Stimulated activated naive CD8-positive, alpha-beta T cell treated with anti-CD3 and anti-CD28 coated beads, Interleukin-15, Interleukin-2, amounts not matched to agents 100 ng/mL and 50 ng/mL, for 24 hours (primary cell): ENCODE results near the gene NFATC2.

ENCODE experiments used
- H3K27ac Mint-ChIP-seq: one replicate; pipeline ENCODE4 v1.8.0; 2021; ENCODE audit warnings: mild to moderate bottlenecking, mixed read lengths
- H3K27me3 Mint-ChIP-seq: one replicate; pipeline ENCODE4 v1.8.0; 2021; ENCODE audit warnings: mixed read lengths
- H3K36me3 Mint-ChIP-seq: one replicate; pipeline ENCODE4 v1.8.0; 2021; ENCODE audit warnings: low read depth, mixed read lengths
- H3K4me1 Mint-ChIP-seq: one replicate; pipeline ENCODE4 v1.8.0; 2021; ENCODE audit warnings: low read depth, mixed read lengths
- H3K4me3 Mint-ChIP-seq: one replicate; pipeline ENCODE4 v1.8.0; 2021; ENCODE audit warnings: mild to moderate bottlenecking, mixed read lengths
- H3K9me3 Mint-ChIP-seq: one replicate; pipeline ENCODE4 v1.8.0; 2021; ENCODE audit warnings: mixed read lengths

NFATC2 gene

GRCh38 chr20:51492167-51493092, 50.1 kb downstream of the NFATC2 start:
- peaks cover 70% of the 10 kb centered on the region for H3K36me3 Mint-ChIP-seq
- H3K9me3 Mint-ChIP-seq = no peaks in the 10 kb centered on the region
- H3K27me3 Mint-ChIP-seq = no peaks in the 10 kb centered on the region
- peaks cover 93% of the 10 kb centered on the region for H3K4me1 Mint-ChIP-seq
- H3K27ac Mint-ChIP-seq = peak overlapping the region; percentile 95
- peak overlapping the region; percentile 23 for H3K4me3 Mint-ChIP-seq

GRCh38 chr20:51491393-51491792, 51.1 kb downstream of the NFATC2 start:
- H3K27me3 Mint-ChIP-seq = no peaks in the 10 kb centered on the region
- no peaks in the 10 kb centered on the region for H3K9me3 Mint-ChIP-seq
- H3K36me3 Mint-ChIP-seq = peaks cover 69% of the 10 kb centered on the region
- H3K27ac Mint-ChIP-seq = peak overlapping the region; percentile 22
- peaks cover 90% of the 10 kb centered on the region for H3K4me1 Mint-ChIP-seq
- no peak overlapping the region for H3K4me3 Mint-ChIP-seq

- H3K36me3 Mint-ChIP-seq = peaks cover 75% of the 10 kb centered on the region
- no peaks in the 10 kb centered on the region for H3K9me3 Mint-ChIP-seq
- H3K27ac Mint-ChIP-seq = peak overlapping the region; percentile 52
- no peaks in the 10 kb centered on the region for H3K27me3 Mint-ChIP-seq
- H3K4me1 Mint-ChIP-seq = peaks cover 90% of the 10 kb centered on the region
- no peak overlapping the region for H3K4me3 Mint-ChIP-seq
Observed at GRCh38 chr20:51490635-51491034, 51.9 kb downstream of the NFATC2 start.

DNA sequence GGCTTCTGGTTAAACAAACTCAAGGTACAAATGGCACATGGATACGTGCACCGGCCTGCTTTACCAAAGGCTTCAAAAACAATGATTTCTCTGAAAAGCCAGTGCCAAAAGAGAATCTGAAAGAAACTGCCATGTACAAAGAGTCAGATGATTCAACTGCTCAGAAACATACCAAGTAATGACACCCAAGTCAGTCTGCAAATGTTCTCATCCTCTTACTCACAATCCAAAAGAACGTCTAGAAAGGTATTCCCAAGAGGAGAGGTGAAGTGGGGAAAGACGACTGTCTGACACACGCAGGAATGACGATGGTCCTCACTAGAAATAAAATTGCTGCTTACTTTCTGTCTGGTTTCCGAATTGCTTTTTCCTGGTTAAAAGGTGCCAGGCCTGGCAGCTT, 52.9 kb downstream of the NFATC2 start:
- no peaks in the 10 kb centered on the region for H3K27me3 Mint-ChIP-seq
- H3K4me3 Mint-ChIP-seq = no peak overlapping the region
- H3K9me3 Mint-ChIP-seq = no peaks in the 10 kb centered on the region
- peaks cover 90% of the 10 kb centered on the region for H3K4me1 Mint-ChIP-seq
- H3K36me3 Mint-ChIP-seq = peaks cover 82% of the 10 kb centered on the region
- no peak overlapping the region for H3K27ac Mint-ChIP-seq

GRCh38 chr20:51488331-51488730, 54.2 kb downstream of the NFATC2 start:
- no peak overlapping the region for H3K4me3 Mint-ChIP-seq
- no peaks in the 10 kb centered on the region for H3K9me3 Mint-ChIP-seq
- peaks cover 87% of the 10 kb centered on the region for H3K36me3 Mint-ChIP-seq
- no peaks in the 10 kb centered on the region for H3K27me3 Mint-ChIP-seq
- H3K27ac Mint-ChIP-seq = peak overlapping the region; percentile 80
- H3K4me1 Mint-ChIP-seq = peaks cover 90% of the 10 kb centered on the region

- peaks cover 86% of the 10 kb centered on the region for H3K36me3 Mint-ChIP-seq
- H3K27ac Mint-ChIP-seq = peak overlapping the region; percentile 80
- H3K4me3 Mint-ChIP-seq = peak overlapping the region; percentile 28
- H3K4me1 Mint-ChIP-seq = peaks cover 89% of the 10 kb centered on the region
- no peaks in the 10 kb centered on the region for H3K9me3 Mint-ChIP-seq
- no peaks in the 10 kb centered on the region for H3K27me3 Mint-ChIP-seq
Observed at GRCh38 chr20:51487565-51488268, 54.8 kb downstream of the NFATC2 start.

DNA sequence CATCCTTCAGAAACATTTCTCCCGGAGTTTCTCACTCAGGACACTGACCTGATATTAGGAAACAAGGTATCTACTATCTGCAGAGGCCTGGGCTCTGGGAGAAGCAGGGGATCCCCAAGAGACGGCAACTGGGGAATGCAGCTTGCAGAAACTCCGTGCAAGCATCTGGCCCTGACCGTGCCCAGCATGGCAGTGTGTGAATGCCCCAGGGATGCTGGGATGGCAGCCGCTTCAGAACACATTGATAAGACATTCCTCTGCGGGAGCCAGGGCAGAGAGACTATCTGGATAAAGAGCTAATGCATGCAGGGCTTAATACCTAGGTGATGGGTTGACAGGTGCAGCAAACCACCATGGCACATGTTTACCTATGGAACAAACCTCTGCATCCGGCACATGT, 55.4 kb downstream of the NFATC2 start:
- no peaks in the 10 kb centered on the region for H3K9me3 Mint-ChIP-seq
- no peaks in the 10 kb centered on the region for H3K27me3 Mint-ChIP-seq
- H3K4me3 Mint-ChIP-seq = no peak overlapping the region
- H3K27ac Mint-ChIP-seq = no peak overlapping the region
- peaks cover 90% of the 10 kb centered on the region for H3K4me1 Mint-ChIP-seq
- peaks cover 87% of the 10 kb centered on the region for H3K36me3 Mint-ChIP-seq

GRCh38 chr20:51486197-51487005, 56.1 kb downstream of the NFATC2 start:
- H3K4me1 Mint-ChIP-seq = peaks cover 92% of the 10 kb centered on the region
- no peaks in the 10 kb centered on the region for H3K9me3 Mint-ChIP-seq
- peak overlapping the region; percentile 12 for H3K27ac Mint-ChIP-seq
- H3K27me3 Mint-ChIP-seq = no peaks in the 10 kb centered on the region
- no peak overlapping the region for H3K4me3 Mint-ChIP-seq
- H3K36me3 Mint-ChIP-seq = peaks cover 81% of the 10 kb centered on the region

DNA sequence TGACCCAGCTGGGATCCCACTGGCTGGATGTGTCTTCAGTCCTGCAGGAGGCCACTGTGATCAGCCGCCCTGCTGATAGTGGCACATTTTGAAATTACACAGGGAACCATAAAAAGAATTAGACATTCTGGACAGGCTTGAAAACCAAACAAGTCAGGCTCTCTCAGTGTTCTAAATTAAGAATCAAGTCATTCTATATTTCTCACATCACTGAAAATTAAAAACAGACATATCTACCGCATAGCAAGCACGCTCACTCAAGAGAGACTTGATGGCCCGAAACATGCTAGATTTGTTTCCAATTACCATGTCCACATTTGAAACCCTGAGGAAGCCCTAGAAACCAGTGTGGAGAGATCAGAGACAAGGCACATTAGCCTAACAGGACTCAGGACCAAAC, 57.7 kb downstream of the NFATC2 start:
- H3K27ac Mint-ChIP-seq = no peak overlapping the region
- H3K27me3 Mint-ChIP-seq = no peaks in the 10 kb centered on the region
- H3K36me3 Mint-ChIP-seq = peaks cover 67% of the 10 kb centered on the region
- no peaks in the 10 kb centered on the region for H3K9me3 Mint-ChIP-seq
- H3K4me1 Mint-ChIP-seq = peaks cover 93% of the 10 kb centered on the region
- H3K4me3 Mint-ChIP-seq = no peak overlapping the region

DNA sequence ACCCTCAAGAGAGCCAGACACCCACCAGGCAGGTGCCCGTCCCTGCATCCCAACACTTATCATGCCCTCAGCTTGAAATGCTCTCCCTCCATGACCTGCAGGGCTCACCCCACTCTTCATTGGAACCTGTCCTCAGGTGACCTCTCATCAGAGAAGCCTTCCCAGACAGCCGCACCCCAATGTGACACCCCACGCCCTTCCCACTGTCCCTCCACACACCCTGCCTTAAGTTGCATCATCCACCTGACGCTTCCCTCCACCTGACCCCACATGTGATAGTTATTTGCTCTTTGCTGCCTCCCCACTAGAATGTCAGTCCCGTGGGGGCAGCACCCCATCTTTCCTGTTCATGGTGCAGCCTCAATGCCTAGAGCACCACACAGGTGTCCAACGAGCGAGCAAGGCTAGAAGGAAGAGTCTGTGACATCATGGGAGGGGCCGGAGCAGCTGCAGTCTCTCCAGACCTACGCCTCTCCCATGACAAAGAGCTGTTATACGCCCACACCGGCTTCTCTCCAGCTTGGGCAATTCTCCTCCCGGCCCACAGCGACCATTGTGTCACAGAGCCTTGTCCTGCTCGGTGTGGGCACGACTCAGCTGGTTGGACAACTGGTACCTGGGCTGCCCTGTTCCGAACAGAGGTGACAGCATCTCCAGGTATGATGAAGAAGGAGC, 58.2 kb downstream of the NFATC2 start:
- no peaks in the 10 kb centered on the region for H3K27me3 Mint-ChIP-seq
- H3K4me1 Mint-ChIP-seq = peaks cover 93% of the 10 kb centered on the region
- H3K4me3 Mint-ChIP-seq = no peak overlapping the region
- H3K36me3 Mint-ChIP-seq = peaks cover 67% of the 10 kb centered on the region
- H3K27ac Mint-ChIP-seq = peak overlapping the region; percentile 78
- H3K9me3 Mint-ChIP-seq = no peaks in the 10 kb centered on the region

DNA sequence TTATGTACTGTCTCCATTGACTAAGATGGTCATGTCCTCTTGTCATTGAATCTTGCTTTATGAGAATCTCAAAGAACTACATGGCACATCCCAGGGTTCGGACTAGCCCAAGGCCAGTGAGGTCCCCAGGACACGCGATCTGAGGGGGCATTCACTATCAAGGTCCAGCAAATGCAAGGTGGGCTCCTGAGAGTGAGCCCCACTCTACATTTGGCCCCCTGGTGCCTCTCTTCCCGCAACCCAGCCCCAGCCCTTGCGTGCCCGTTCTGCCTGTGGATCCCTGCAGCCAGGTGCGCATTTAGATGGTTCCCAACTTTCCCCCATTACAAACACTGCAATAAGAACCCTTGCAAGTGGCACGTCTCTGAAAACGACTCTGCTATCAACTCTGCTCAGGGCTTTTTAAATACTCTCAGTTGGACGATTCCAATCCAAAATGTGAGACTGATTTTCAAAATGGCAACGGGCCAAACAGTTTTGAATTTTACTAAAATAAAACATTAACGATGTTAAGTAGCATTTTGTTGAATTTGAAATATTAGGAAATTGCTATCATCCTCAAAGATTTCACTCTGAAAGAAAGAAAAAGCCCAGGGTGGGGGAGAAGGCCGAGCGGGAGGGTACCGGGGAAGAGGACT, 59.6 kb downstream of the NFATC2 start:
- Mint-ChIP-seq H3K9me3 (no peaks in the 10 kb centered on the region), H3K4me3 (peak overlapping the region; percentile 67)

DNA sequence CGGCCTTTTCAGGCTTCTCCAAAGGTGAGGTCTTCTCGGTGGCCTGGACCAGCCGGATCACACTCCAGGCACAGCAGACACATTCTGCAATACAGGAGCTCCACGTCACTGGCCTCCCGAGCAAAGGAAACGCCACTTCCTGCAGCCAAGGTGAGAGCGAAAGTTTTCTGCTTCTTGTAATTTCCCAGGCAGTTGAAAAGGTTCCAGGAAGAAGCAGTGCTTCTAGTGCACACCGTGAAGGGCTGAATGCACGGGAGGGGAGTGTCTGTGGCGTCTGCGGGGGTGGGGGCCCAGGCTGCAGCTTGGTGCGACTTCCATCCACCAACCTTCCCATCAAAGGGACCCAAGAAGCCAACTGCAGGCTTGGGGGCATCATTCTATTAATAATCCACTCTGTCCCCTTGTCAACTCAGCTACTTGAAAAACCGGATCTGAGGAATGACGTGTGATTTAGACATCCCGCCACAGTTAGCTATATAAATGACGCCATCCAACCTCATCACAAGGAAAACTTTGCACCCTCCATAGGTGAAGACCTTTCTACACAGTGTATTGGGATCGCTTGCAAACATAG, 61.1 kb downstream of the NFATC2 start:
- Mint-ChIP-seq H3K4me1 (peaks cover 97% of the 10 kb centered on the region), H3K36me3 (peaks cover 68% of the 10 kb centered on the region), H3K27me3 (no peaks in the 10 kb centered on the region), H3K4me3 (peak overlapping the region; percentile 81), H3K9me3 (peaks cover 4% of the 10 kb centered on the region), H3K27ac (peak overlapping the region; percentile 98)

More for the DNA sequence above, 59.6 kb downstream of the NFATC2 start:
- H3K27me3 Mint-ChIP-seq = no peaks in the 10 kb centered on the region
- H3K36me3 Mint-ChIP-seq = peaks cover 70% of the 10 kb centered on the region
- peaks cover 96% of the 10 kb centered on the region for H3K4me1 Mint-ChIP-seq
- H3K27ac Mint-ChIP-seq = peak overlapping the region; percentile 80

- Mint-ChIP-seq H3K4me1 (peaks cover 96% of the 10 kb centered on the region), H3K9me3 (peaks cover 4% of the 10 kb centered on the region), H3K27ac (peak overlapping the region; percentile 98), H3K4me3 (peak overlapping the region; percentile 81), H3K36me3 (peaks cover 67% of the 10 kb centered on the region), H3K27me3 (no peaks in the 10 kb centered on the region)
Observed at GRCh38 chr20:51480507-51481270, 61.8 kb downstream of the NFATC2 start.
